Ascending aorta (tissue), 2 donors: ENCODE data around the gene FOXF1. TPM values are rescaled to one million over a fixed set of nuclear protein-coding genes. Genes with fewer than 3 reads are reported as not detected.

Experiments used
- DNase-seq, 2 donors: peaks; one replicate each; pipeline ENCODE4 v3.0.0-alpha.2; 2019; ENCODE audit warnings: low spot score in 2 of 2
- H3K27ac ChIP-seq, 2 donors: fragments of 200-600 bp; sonication (generic); one replicate each; pipeline ENCODE4 v1.5.1; 2016 to 2017; ENCODE audit warnings: mild to moderate bottlenecking in 1 of 2
- H3K27me3 ChIP-seq: fragments of 200-600 bp; sonication (generic); one replicate; pipeline ENCODE4 v1.5.1; 2017
- H3K36me3 ChIP-seq, 2 donors: fragments of 200-600 bp; sonication (generic); one replicate each; pipeline ENCODE4 v1.5.1; 2016
- H3K4me1 ChIP-seq, 2 donors: fragments of 200-600 bp; sonication (generic); one replicate each; pipeline ENCODE4 v1.5.1; 2016 to 2017; ENCODE audit warnings: mild to moderate bottlenecking in 1 of 2
- H3K4me3 ChIP-seq, 2 donors: fragments of 200-600 bp; sonication (generic); one replicate each; pipeline ENCODE4 v1.5.1; 2016 to 2017; ENCODE audit warnings: mild to moderate bottlenecking in 1 of 2
- H3K9me3 ChIP-seq, 2 donors: fragments of 200-600 bp; sonication (generic); one replicate each; pipeline ENCODE4 v1.5.1; 2016
- CTCF ChIP-seq, 3 experiments: fragments of 200-600 bp in 2 of 3; fragments of 450-650 bp in 1 of 3; sonication (generic) in 2 of 3; IDR thresholded peaks; one replicate each; pipeline ENCODE4 v1.5.1; 2016 to 2019; ENCODE audit warnings: antibody characterized with exemption in 3 of 3, mild to moderate bottlenecking in 1 of 3, moderate library complexity in 1 of 3
- intact Hi-C: fragments of 100-400 bp; cut with DNase I; formaldehyde crosslinking; loops from one replicate; pipeline ENCODE4 v1.15.1; 2023
- total RNA-seq: library from RNA; depleted of rRNA; stranded (reverse); fragments of >200 nt; gene quantifications from one replicate; pipeline ENCODE4 v1.1.0, GENCODE V29; 2016

The FOXF1 gene
- total RNA-seq, 1 donor from 2014 or later, result 3.2 TPM

DNA sequence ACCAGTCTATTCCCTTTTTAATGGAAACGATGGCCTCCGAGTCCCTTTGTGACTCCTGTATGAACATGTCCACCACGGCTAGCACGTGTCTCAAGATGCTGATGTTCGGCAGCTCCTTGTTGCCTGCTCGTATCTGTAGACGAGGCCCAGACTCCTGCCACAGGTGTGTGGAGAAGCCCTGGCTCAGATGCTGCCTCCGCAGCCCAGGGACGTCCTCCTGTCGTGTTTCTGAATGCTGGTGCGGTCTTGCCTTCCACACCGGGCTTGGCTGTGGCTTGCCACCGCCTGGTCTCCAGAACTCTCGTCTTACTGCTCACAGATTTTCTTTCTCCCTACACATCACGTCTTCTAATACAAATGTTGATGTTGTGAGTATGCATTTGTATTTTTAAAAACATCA, 17.0 kb downstream of the FOXF1 start:
- Histone ChIP-seq H3K9me3 (no peaks in the 10 kb centered on the region), H3K4me3 (no peak overlapping the region), H3K27me3 (no peaks in the 10 kb centered on the region), H3K36me3 (peaks cover 10 to 23% of the 10 kb centered on the region in 2 donors), H3K4me1 (no peaks in the 10 kb centered on the region), H3K27ac (no peak overlapping the region)
- no peak for TF ChIP-seq CTCF (IDR thresholded peaks at IDR 0.05)
- intact Hi-C loops, result no loop called here
- no peak for DNase-seq

DNA sequence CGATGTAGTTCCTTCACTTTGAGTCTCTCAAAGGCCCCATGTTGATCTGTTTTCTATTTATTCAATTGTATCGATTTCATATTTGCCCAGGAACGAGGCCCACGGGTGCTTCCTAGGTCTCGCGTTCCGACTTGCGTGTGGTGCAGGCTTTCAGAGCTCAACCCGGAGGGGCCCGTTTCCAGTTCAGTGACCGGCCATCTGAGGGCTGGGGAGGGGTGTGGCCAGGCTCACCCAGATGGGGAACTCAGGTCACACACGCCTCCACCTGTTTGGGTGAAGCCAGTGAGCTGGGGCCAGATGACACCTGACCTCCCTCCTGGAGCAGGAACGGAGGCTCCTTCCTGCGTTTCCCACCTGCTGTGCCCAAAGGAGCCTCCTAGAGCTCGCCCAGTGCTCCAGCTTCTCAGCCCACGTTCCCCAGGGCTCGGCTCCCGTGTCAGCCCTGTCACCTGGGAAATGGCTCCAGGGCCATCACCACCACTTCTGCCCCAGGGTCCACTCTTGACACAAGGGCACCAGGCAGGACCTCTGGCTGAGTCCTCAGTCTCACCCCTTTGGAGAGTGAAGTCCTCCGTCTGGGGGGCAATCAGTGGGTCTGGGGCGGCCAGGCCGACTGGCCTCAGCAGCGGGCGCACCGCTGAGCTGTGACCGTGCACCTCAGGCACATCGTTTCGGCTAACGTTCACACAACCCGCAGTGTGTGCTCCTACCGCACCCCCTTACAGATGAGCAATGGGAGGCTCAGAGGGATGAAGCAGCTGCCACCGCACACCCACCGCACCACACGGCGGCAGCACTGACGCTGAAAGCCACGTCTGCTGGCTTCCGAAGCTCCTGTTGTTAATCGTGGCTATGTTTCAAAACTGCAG, 18.0 kb downstream of the FOXF1 start:
- Histone ChIP-seq H3K9me3 (no peaks in the 10 kb centered on the region), H3K4me3 (no peak overlapping the region), H3K27ac (no peak overlapping the region), H3K36me3 (peaks cover 14 to 29% of the 10 kb centered on the region in 2 donors), H3K4me1 (no peaks in the 10 kb centered on the region), H3K27me3 (no peaks in the 10 kb centered on the region)
- intact Hi-C loops, result no loop called here
- no peak for DNase-seq
- no peak for TF ChIP-seq CTCF (IDR thresholded peaks at IDR 0.05)

DNA sequence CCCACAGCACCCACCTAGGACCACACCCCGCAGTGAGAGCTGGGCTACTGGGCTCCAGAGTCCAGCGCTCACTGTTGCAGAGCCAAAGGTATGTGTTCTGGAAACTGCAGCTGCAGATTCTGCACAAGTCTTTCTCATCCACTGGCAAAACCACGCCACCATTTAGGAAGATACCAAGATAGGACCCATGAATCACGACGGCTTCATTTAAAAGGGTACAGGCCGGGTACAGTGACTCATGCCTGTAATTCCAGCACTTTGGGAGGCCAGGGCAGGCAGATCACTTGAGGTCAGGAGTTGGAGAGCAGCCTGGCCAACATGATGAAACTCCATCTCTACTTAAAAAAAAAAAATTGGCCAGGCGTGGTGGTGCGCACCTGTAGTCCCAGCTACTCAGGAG, 18.8 kb downstream of the FOXF1 start:
- DNase-seq, result no peak
- Histone ChIP-seq H3K27me3 (no peaks in the 10 kb centered on the region), H3K4me1 (no peaks in the 10 kb centered on the region), H3K4me3 (no peak overlapping the region), H3K36me3 (peaks cover 14 to 29% of the 10 kb centered on the region in 2 donors), H3K9me3 (no peaks in the 10 kb centered on the region), H3K27ac (no peak overlapping the region)
- no peak for TF ChIP-seq CTCF (IDR thresholded peaks at IDR 0.05)
- intact Hi-C loops, result no loop called here

DNA sequence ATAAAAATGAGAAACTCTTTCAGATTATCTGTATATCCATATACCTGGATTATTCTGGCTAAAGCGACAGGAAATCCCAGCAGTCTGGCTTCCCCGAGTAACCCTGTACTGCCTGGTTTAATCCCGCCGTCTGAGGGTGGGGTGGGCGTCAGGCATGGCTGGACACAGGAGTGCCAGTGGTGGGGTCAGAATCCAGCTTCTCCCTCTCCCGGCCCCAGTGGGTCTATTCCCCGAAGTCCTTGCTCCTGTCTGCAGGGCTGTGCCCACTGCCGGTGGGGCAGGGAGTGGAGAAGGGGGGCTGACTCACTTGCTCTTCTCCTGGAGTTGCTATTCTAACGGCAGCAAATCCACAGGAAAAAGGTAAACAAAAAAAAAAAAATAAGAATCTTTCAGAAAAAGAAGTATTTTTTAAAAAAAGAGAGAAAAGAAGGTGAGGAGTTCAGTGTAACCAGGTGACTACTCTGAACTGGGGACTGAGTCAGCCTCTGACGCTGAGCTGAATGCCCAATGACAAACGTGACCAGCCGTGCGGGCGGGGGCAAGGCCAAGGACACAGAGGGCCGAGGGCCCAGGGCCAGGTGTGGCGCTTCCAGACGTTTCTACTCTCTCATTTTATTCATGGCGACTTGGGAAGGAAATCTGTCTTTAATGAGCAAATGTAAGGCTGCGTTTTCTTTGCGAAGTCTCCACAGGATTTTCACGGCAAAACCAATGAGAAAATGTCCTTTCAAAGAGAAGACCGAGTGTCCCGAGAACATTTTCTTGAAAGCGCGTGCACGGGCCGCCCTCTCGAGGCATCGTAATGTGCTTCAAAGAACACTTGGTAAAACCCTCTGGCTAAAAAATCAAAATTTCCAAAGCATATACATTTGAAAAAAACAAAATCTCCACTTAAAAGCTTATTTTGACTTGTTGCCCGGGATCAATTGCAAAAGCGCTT, 20.2 kb downstream of the FOXF1 start:
- TF ChIP-seq CTCF (IDR thresholded peaks at IDR 0.05), result no peak
- Histone ChIP-seq H3K27ac (no peak overlapping the region), H3K4me1 (no peaks in the 10 kb centered on the region), H3K27me3 (no peaks in the 10 kb centered on the region), H3K36me3 (peaks cover 14 to 34% of the 10 kb centered on the region in 2 donors), H3K4me3 (no peak overlapping the region), H3K9me3 (no peaks in the 10 kb centered on the region)
- intact Hi-C loops, result no loop called here
- no peak for DNase-seq

GRCh38 chr16:86531191-86531545, 20.8 kb downstream of the FOXF1 start:
- Histone ChIP-seq H3K36me3 (peaks cover 14 to 40% of the 10 kb centered on the region in 2 donors), H3K27me3 (no peaks in the 10 kb centered on the region), H3K9me3 (no peaks in the 10 kb centered on the region), H3K27ac (no peak overlapping the region), H3K4me3 (no peak overlapping the region), H3K4me1 (no peaks in the 10 kb centered on the region)
- intact Hi-C loops, result no loop called here
- no peak for DNase-seq
- TF ChIP-seq CTCF (IDR thresholded peaks at IDR 0.05), result no peak
